Measurements from ENCODE around the gene TUSC1. TPM values are rescaled to one million over a fixed set of nuclear protein-coding genes. Genes with fewer than 3 reads are reported as not detected.
"Not testable (repeated sequence)": the region's sequence is repeated elsewhere in the genome, so short reads cannot be mapped to it uniquely, and the experiment has no call there.

The TUSC1 gene
- total RNA-seq, 1 experiment from 2014 or later, result 10.3 TPM

- no peaks in the 10 kb centered on the region for H3K36me3 Mint-ChIP-seq (ENCODE audit: insufficient read depth, unreplicated experiment)
Measured at GRCh38 chr9:25702536-25702935, 24.3 kb upstream of the TUSC1 start.

GRCh38 chr9:25700899-25701298 lies 22.7 kb upstream of the TUSC1 start:
- POLR2A ChIA-PET; H3K36me3 Mint-ChIP-seq (ENCODE audit: insufficient read depth, unreplicated experiment); CTCF ChIA-PET; H3K4me3 Mint-ChIP-seq (ENCODE audit: unreplicated experiment); DNase-seq (ENCODE audit: unreplicated experiment); BruUV-seq (replicated peaks); H3K27ac Mint-ChIP-seq (ENCODE audit: low read depth, unreplicated experiment); H3K4me1 Mint-ChIP-seq (ENCODE audit: insufficient read depth, unreplicated experiment); H3K9me3 Mint-ChIP-seq (ENCODE audit: unreplicated experiment); intact Hi-C loops (cut with micrococcal nuclease): not testable (repeated sequence)
- H3K27me3 Mint-ChIP-seq (ENCODE audit: insufficient read depth, unreplicated experiment), result peaks cover 13% of the 10 kb centered on the region

More at GRCh38 chr9:25702536-25702935, 24.3 kb upstream of the TUSC1 start:
- Mint-ChIP-seq H3K27me3 (ENCODE audit: insufficient read depth, unreplicated experiment) (peaks cover 20% of the 10 kb centered on the region), H3K4me3 (ENCODE audit: unreplicated experiment) (no peak overlapping the region), H3K4me1 (ENCODE audit: insufficient read depth, unreplicated experiment) (no peaks in the 10 kb centered on the region), H3K9me3 (ENCODE audit: unreplicated experiment) (no peaks in the 10 kb centered on the region), H3K27ac (ENCODE audit: low read depth, unreplicated experiment) (no peak overlapping the region)
- intact Hi-C loops (cut with micrococcal nuclease), result no loop called here
- no peak for DNase-seq (ENCODE audit: unreplicated experiment)
- ChIA-PET CTCF (interaction anchor here (2.8 kb wide), 1 partner anchor 13 kb away, joined by 13 read pairs; no protein-coding TSS in a partner anchor), POLR2A (no interaction called here)
- TF ChIP-seq, protein P1, sequence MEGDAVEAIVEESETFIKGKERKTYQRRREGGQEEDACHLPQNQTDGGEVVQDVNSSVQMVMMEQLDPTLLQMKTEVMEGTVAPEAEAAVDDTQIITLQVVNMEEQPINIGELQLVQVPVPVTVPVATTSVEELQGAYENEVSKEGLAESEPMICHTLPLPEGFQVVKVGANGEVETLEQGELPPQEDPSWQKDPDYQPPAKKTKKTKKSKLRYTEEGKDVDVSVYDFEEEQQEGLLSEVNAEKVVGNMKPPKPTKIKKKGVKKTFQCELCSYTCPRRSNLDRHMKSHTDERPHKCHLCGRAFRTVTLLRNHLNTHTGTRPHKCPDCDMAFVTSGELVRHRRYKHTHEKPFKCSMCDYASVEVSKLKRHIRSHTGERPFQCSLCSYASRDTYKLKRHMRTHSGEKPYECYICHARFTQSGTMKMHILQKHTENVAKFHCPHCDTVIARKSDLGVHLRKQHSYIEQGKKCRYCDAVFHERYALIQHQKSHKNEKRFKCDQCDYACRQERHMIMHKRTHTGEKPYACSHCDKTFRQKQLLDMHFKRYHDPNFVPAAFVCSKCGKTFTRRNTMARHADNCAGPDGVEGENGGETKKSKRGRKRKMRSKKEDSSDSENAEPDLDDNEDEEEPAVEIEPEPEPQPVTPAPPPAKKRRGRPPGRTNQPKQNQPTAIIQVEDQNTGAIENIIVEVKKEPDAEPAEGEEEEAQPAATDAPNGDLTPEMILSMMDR (IDR thresholded peaks at IDR 0.05; ENCODE audit: unreplicated experiment), result no peak
- no TSS peak for BruUV-seq (replicated peaks)

GRCh38 chr9:25700430-25700829 lies 22.2 kb upstream of the TUSC1 start:
- peaks cover 8% of the 10 kb centered on the region for H3K27me3 Mint-ChIP-seq (ENCODE audit: insufficient read depth, unreplicated experiment)
- CTCF ChIA-PET, result interaction anchor here (1.8 kb wide), 1 partner anchor 16 kb away, joined by 6 read pairs; no protein-coding TSS in a partner anchor
- no peaks in the 10 kb centered on the region for H3K9me3 Mint-ChIP-seq (ENCODE audit: unreplicated experiment)
- intact Hi-C loops (cut with micrococcal nuclease), result no loop called here
- H3K27ac Mint-ChIP-seq (ENCODE audit: low read depth, unreplicated experiment), result no peak overlapping the region
- BruUV-seq (replicated peaks), result no TSS peak
- TF ChIP-seq, protein P1 (IDR thresholded peaks at IDR 0.05; ENCODE audit: unreplicated experiment), result no peak
- H3K36me3 Mint-ChIP-seq (ENCODE audit: insufficient read depth, unreplicated experiment), result no peaks in the 10 kb centered on the region
- POLR2A ChIA-PET, result no interaction called here
- no peak overlapping the region for H3K4me3 Mint-ChIP-seq (ENCODE audit: unreplicated experiment)
- no peaks in the 10 kb centered on the region for H3K4me1 Mint-ChIP-seq (ENCODE audit: insufficient read depth, unreplicated experiment)
- no peak for DNase-seq (ENCODE audit: unreplicated experiment)

DNA sequence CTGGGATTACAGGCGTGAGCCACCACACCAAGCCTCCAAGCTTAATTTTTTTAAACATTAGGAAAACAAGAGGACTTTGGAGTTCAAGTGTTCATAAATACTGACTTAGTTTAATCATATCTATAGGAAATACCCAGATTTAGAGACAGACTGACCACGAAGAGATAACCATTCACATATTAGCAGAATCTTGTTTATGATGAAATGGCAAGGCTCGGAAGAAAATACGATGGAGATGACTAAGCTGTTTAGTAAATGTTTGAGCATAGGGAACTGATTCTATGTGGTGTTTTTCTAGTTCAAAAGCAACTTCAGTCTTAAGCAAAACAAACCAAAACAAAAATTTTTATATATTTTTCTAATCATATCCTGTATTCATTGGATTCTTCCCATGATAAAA lies 13.5 kb upstream of the TUSC1 start:
- CTCF ChIA-PET, result no interaction called here
- Mint-ChIP-seq H3K27me3 (ENCODE audit: insufficient read depth, unreplicated experiment) (no peaks in the 10 kb centered on the region), H3K27ac (ENCODE audit: low read depth, unreplicated experiment) (no peak overlapping the region), H3K9me3 (ENCODE audit: unreplicated experiment) (no peaks in the 10 kb centered on the region), H3K4me1 (ENCODE audit: insufficient read depth, unreplicated experiment) (no peaks in the 10 kb centered on the region), H3K4me3 (ENCODE audit: unreplicated experiment) (no peak overlapping the region), H3K36me3 (ENCODE audit: insufficient read depth, unreplicated experiment) (no peaks in the 10 kb centered on the region)
- BruUV-seq (replicated peaks), result no TSS peak
- DNase-seq (ENCODE audit: unreplicated experiment), result no peak
- intact Hi-C loops (cut with micrococcal nuclease), result no loop called here
- TF ChIP-seq, protein P1 (IDR thresholded peaks at IDR 0.05; ENCODE audit: unreplicated experiment), result no peak
- POLR2A ChIA-PET, result no interaction called here

DNA sequence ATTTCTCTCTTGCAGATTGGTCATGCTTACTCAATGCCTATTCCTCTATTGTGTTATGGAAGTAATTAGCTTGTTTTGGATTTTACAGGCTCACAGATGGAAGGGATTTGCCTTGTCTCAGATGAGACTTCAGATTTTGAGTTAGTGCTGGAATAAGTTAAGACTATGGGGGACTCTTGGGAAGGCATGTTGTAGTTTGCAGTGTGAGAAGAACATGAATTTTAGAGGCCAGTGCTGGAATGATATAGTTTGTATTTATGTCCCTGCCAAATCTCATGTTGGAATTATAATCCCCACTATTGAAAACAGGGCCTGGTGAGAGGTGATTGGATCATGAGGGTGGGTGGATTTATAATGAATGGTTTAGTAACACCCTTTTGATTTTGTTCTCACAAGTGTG lies 6.1 kb upstream of the TUSC1 start:
- no peaks in the 10 kb centered on the region for H3K36me3 Mint-ChIP-seq (ENCODE audit: insufficient read depth, unreplicated experiment)
- TF ChIP-seq, protein P1 (IDR thresholded peaks at IDR 0.05; ENCODE audit: unreplicated experiment), result no peak
- no peak overlapping the region for H3K27ac Mint-ChIP-seq (ENCODE audit: low read depth, unreplicated experiment)
- H3K9me3 Mint-ChIP-seq (ENCODE audit: unreplicated experiment), result no peaks in the 10 kb centered on the region
- POLR2A ChIA-PET, result no interaction called here
- intact Hi-C loops (cut with micrococcal nuclease), result no loop called here
- peaks cover 6% of the 10 kb centered on the region for H3K4me1 Mint-ChIP-seq (ENCODE audit: insufficient read depth, unreplicated experiment)
- CTCF ChIA-PET, result interaction anchor here (0.6 kb wide), 1 partner anchor 290 kb away, joined by 3 read pairs; no protein-coding TSS in a partner anchor
- no peak overlapping the region for H3K4me3 Mint-ChIP-seq (ENCODE audit: unreplicated experiment)
- DNase-seq (ENCODE audit: unreplicated experiment), result no peak
- BruUV-seq (replicated peaks), result no TSS peak
- no peaks in the 10 kb centered on the region for H3K27me3 Mint-ChIP-seq (ENCODE audit: insufficient read depth, unreplicated experiment)
